Activated effector memory CD4-positive, alpha-beta T cell treated with anti-CD3 and anti-CD28 coated beads, Interleukin-2, amount 50 U/mL, for 16 hours (primary cell): ENCODE data around the gene MARVELD1.
A peak's percentile ranks its signal among the peaks of the same experiment; 100 is the strongest.
"Not testable (repeated sequence)": the region's sequence is repeated elsewhere in the genome, so short reads cannot be mapped to it uniquely, and the experiment has no call there.

Experiments used
- DNase-seq: peaks from one replicate; pipeline ENCODE4 v3.0.0-alpha.2; 2020

The MARVELD1 gene

GRCh38 chr10:97713339-97713825 lies at the start of gene MARVELD1:
Gene MARVELD1, plus strand, starts transcription at chr10:97713730. Its CDS starts 147 bp downstream, at chr10:97713877.
- DNase-seq, result no peak

- DNase-seq, result no peak
Observed at GRCh38 chr10:97664282-97664850, 49.2 kb upstream of the MARVELD1 start.

DNA sequence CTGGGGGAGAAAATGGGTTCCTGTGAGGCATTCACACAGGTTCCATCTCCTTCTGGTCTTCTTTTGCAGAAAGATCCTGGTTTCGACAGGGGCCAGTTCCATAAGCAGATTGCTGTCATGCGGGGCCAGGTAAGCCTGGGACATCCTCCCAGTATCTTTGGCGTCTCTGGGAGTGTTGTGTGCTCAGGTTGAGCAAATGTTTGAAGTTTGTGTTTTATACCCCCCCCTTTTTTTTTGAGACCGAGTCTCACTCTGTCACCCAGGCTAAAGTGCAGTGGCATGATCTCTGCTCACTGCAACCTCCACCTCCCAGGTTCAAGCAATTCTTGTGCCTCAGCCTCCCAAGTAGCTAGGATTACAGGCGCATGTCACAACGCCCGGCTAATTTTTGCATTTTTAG lies 46.5 kb upstream of the MARVELD1 start:
- DNase-seq, result no peak

DNA sequence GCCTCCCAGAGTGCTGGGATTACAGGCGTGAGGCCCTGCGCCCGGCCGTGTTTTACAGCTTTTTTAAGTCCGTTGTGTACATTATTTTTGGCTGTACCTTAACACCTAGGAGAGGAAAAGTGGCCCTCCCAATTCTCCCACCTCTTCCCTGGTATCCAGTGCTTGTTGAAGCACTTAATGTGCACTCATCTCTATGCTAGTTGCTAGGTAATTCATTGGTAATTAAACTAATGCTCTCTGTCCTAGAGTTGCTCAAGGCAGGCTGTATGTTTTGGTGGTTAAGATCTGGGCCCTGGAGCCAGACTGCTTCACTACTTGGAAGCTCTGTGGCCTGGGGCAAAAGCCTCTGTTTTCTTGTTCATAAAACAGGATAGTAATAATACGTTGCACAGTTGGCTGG lies 46.1 kb upstream of the MARVELD1 start:
- no peak for DNase-seq

DNA sequence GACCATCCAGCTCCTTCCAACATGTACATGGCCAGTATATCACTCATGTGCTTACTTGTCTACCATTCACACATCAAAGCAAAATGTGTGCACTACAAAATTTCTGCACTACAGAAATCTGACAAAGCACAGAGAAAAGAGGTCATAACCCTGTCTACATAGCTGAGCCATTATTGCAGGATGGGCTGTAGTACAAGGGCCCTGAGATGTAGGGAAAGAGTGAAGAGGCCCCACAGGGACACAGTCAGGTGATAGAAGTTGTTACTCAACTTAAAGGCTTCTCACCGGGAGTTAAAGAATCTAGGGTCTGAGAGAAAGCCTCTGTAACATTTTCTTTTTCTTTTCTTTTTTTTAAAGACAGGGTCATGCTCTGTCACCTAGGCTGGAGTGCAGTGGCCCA lies 44.0 kb upstream of the MARVELD1 start:
- DNase-seq, result no peak

- no peak for DNase-seq
Observed at GRCh38 chr10:97673736-97674525, 39.6 kb upstream of the MARVELD1 start.

- no peak for DNase-seq
Observed at GRCh38 chr10:97675222-97675621, 38.3 kb upstream of the MARVELD1 start.

- peak; percentile 80 for DNase-seq
Observed at GRCh38 chr10:97676770-97677581, 36.6 kb upstream of the MARVELD1 start.

DNA sequence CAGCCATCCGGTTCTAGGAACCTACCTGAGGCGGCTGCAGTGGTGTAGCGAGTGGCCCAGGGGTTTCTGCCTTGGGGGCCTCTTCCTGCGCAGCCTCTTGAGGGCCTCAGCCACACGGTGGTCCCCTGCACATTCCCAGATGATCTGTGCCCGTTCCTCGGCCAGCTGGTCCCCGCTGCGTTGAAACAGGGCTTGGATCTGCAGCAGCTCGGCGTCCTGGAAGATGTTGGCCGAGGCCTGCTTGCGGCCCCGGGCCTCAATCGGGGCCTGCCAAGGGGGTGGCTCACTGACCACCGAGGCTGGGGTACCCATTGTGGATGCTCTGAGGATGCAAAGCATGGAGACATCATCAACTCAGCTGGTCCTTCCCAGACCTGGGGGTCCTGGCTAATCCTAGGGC lies 33.9 kb upstream of the MARVELD1 start:
- DNase-seq, result no peak

DNA sequence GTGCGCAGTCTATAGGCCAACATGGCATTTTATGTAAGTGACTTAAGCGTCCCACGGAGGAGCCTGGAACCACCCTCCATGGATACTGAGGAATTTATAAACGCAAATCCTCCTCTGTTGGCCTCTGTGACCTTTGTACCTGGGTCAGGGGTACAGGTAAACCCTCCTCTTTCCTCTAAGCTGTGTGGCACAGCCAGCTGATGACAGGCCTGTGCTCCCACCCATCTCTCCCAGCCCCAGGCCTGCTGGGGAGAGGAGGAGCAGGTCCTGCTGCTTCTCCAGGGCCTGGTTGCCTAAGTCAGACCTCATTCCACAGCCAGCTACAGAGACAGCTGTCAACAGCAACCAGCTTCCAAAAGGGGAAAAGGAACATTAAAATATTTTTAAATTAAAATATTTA lies 31.5 kb upstream of the MARVELD1 start:
- DNase-seq, result no peak

GRCh38 chr10:97683556-97684367 lies 29.8 kb upstream of the MARVELD1 start:
- no peak for DNase-seq

- DNase-seq, result not testable (repeated sequence)
Observed at GRCh38 chr10:97684368-97684713, 29.2 kb upstream of the MARVELD1 start.

DNA sequence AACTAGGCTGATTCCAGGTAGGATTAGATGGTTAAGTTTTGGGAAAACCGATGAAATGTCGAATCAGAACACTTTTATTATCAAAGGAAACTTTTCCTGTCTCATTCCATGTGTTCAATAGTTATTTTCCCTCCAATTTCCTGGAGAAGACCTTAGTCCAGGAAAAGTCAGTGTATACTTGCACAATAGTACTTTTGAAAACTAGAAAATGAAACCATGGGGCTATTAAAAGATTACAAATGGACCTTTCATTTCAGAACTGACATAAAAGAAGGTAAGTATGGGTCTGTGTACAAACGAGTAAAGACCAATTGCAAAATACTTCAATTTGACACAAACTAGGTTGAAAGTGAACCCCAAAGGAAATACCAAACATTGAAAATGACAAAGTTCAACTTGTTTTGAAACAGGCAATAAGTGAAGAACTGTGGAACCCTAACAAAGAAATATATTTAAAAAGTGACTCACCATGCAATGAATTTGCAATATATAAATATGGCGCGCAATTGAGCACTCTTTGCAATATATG lies 28.6 kb upstream of the MARVELD1 start:
- DNase-seq, result no peak

DNA sequence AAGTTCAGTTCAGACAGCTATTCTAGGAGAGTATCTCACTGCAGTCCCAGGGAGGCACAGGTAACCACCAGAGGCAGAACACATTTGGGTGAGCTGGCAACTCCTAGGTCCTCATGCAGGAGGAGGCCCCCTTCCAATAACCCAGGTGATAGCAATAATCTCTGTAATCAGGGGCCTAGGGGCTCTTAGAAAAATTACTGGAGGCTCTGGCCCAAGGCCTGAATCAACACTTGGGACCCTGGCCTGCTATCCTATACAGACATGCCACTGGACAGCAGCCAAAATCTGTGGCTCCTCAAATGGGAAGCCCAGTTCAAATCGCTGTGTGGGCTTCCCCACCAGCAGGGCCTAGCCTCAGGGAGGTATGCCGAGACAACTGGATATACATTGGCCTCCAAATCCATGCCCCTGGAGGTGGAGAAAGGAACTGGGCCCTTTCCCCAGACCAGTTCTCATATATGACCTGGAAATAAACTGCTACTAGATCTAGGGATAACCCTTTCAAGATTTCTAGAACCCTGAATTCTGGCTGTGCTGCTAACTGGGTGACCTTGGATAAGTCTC lies 28.1 kb upstream of the MARVELD1 start:
- DNase-seq, result no peak

- no peak for DNase-seq
Observed at GRCh38 chr10:97686301-97686961, 27.1 kb upstream of the MARVELD1 start.

DNA sequence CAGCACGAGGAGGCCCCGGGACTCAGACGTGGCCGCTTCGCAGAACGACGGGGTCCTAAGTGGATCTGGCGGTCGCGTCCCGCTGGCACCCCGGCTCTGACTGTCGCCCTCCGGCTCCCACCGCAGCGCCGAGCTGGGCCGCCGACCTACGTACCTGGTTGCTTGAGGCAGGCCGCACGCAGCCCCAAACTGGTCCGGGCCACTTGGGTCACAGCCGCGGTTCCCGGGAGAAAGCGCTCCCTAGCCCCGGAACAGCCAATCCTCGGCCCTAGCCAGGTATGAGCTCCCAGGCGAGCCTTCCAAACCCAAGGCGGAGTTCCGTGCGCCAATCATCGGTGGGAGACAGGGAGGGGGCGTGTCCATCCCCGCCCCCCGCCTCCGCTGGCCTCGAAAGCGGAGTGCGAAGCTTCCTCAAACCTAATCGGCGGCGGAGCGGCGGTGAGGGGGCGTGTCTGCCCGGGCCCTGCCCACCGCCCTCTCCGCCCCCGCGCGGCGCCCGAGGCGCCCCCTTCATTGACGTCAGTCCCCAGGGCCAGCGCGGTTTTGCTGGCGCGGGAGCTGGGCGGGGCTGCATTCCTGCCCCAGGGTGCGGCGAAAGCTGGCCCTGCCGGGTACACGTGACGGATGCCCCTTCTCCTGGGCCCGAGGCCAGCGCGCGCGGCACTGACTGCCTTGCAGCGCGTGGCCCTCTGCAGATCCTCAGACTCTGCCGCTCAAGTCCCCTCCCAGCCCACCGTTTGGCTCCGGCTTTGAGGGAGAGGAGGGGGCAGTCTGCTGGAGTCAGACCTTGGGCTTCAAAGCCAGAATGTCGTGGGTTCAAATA lies 26.4 kb upstream of the MARVELD1 start, which contains the start of gene AVPI1:
AVPI1 (minus strand) TSS at position 280 of the 823 bp plus-strand sequence. CDS start 7,336 bp downstream, outside the sequence.
- DNase-seq, result peak; percentile 98

DNA sequence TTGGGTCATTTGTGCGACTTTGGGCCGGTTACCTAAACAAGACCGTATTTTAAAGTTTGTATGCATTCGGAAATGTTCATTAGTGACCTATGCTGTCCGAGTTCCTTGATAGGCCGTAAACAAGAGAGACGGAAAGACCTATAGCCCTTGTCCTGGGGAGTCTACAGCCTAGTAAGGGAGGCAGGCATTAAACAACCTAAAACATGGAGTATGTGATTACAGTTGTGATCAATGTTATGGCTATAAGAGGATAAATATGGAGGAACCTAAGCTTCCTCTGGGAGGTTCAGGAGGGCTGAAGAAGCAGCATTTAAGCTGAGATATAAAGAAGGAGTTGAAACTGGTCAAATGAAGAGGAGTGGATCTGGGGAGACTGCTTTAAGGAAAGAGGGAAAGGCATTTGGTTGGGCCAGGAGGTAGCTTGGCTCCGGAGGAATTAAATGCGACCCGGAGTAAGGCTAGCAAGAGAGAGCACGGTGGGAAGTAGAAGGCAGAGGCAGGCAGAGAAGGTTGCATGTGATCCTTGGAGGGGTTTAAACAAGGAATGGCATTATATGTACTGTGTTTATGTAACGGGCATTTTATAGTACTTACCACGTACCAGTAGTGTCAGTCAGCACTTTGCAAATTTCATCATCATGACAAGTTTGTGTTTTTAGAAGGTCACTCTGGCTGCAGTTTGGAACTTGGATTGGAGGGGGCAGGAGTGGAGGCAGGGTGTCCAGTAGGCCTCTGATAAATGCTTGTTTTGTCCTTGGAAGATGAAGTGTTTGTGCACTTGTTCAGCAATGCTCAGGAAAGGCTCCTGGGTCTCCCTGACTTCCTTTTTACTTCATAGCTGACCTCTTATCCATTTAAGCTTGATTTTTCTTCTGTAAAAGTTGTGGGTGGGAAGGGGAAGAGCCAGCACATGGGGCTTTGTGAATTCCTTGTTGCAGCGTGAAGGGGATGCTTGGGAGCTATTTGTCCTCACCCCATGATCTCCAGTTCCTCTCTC lies 25.4 kb upstream of the MARVELD1 start:
- no peak for DNase-seq

DNA sequence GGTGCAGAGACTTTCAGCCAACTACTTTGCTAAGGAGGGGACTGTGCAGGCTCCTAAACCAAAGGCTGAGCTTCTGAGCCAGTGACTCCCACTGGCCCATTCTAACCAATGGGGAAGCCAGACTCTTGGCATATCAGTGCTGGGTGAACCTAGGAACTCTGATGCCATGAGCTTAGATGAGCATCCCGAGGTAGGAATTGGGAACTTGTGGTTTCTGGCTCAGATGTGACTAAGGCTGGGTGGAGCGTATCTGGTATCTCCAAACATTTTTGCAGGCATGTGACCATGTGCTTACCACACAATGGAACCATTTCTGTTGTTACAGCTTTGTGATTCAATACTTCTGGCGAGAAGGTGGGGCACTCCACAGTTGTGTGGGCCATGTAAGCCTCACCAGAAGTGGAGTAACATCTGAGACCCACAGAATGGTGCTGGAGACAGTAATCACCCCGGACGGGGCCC lies 23.9 kb upstream of the MARVELD1 start:
- DNase-seq, result no peak

DNA sequence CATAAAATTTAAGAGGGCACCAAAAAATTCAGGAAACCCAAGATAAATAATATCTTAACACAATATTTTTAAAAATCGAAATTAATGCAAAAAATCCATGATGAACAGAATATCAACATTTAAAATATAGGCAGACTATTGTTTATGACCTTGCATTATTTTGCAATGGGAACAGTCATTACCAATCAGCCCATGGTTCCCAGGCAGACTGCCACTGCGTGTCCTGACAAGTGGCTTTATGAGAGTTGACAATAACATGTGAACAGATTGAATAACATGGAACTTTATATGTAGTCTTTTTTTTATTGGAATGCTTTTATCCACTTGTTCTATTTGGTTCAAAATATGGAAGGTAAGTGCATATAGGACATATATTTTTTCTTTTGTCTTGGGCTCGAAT lies 23.4 kb upstream of the MARVELD1 start:
- no peak for DNase-seq
